ENCODE measurements around the gene RPTOR.
"Not testable (repeated sequence)": the region's sequence is repeated elsewhere in the genome, so short reads cannot be mapped to it uniquely, and the experiment has no call there.

RPTOR gene

DNA sequence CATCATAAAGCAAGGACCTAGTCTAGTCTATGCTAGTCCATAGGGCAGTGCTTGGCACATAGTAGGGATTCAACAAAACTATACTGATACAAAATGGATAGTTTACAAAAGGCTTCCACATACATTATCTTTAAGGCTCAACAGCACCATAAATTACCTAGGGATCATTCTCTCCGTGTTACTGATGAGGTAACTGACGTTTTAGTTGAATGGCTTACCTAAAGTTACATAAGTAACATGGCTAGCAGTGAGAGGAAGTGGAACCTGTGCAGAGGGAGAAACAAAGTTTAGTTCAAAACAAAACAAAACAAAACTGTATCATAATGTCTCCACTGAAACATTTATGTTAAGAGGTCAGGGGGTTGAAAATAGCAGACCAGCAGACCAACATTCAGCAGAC lies 7.9 kb downstream of the RPTOR start:
- no peak for DNase-seq

DNA sequence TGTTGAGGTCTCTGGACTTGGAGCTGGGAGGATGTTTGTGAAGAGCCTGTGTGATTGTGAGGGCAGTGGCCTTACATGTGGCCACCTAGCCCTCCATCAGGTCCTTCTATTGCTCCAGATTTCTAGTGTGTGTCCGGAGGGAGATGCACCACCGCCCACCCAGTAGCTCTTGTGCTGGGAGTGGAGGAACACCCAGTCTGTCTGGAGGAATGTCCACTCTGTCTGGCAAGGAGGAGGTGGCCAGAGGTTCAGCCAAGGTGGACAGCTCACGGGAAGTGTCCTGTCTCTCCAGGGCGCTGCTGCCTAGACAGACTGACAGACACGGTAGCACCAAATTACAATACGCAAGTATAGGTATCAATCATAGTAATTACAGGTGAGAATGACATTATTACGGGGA lies 10.6 kb downstream of the RPTOR start:
- no peak for DNase-seq

DNA sequence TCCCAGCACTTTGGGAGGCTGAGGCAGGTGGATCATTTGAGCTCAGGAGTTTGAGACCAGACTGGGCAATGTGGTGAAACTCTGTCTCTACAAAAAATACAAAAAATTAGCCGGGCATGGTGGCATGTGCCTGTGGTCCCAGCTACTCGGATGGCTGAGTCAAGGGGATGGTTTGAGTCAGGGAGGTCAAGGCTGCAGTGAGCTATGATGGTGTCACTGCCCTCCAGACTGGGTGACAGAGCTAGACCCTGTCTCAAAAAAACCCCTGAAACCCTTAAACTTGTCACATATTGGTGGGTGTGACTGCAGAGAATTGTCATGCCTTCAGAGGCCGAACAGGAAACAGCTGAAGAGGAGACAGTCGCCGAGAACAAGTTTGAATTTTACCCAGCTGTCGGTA lies 13.4 kb downstream of the RPTOR start:
- no peak for DNase-seq

DNA sequence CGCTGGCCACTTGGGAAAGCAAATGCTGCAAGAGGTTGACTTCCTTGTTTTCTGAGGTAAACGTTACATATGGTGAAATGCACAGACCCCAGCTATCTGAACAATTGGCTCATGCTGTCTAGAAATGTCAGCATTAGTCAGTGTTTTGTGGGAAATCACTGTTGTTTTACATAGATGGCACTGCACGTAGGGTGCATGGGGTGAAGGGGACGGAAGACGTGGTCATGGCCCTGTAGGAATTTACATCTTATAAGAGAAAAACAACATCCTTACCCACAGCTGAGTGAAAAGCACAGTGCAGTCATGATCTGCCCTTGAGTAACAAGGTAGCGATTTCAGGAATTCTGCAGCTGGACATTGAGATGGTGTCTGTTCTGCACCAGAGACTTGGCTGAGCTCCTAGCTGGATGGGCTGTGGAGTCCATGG lies 15.2 kb downstream of the RPTOR start:
- DNase-seq = no peak

DNA sequence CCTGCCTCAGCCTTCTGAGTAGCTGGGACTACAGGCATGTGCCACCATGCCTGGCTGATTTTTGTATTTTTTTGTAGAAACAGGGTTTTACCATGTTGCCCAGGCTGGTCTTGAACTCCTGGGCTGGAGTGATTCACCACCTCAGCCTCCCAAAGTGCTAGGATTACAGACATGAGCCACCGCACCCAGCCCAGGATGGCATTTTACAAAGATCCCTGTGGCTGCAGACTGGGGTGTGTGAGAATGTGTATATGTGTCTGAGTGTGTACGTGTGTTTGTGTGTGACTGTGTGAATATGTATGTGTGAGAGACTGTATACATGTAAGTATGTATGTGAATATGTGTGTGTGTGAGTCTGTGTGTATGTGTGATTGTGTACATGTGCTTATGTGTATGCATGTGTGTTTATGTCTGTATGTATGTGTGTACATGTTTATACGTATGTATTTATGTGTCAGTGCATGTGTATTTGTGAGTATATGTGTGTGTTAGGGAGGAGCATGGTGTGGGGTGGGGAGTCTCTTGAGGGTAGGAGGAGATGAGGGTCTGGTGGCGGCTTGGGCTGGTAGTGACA lies 17.0 kb downstream of the RPTOR start:
- DNase-seq = no peak

DNA sequence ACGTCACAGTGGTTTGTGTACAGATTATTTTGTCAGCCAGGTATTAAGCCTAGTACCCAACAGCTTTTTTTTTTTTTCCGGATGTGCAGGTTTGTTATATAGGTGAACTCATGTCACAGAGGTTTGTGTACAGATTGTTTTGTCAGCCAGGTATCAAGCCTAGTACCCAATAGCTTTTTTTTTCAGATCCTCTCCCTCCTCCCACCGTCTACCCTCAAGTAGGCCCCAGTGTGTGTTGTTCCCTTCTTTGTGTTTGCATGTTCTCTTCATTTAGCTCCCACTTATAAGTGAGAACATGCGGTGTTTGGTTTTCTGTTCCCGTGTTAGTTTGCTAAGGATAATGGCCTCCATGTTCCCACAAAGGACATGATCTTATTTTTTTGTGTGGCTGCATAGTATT lies 19.9 kb downstream of the RPTOR start:
- no peak for DNase-seq

DNA sequence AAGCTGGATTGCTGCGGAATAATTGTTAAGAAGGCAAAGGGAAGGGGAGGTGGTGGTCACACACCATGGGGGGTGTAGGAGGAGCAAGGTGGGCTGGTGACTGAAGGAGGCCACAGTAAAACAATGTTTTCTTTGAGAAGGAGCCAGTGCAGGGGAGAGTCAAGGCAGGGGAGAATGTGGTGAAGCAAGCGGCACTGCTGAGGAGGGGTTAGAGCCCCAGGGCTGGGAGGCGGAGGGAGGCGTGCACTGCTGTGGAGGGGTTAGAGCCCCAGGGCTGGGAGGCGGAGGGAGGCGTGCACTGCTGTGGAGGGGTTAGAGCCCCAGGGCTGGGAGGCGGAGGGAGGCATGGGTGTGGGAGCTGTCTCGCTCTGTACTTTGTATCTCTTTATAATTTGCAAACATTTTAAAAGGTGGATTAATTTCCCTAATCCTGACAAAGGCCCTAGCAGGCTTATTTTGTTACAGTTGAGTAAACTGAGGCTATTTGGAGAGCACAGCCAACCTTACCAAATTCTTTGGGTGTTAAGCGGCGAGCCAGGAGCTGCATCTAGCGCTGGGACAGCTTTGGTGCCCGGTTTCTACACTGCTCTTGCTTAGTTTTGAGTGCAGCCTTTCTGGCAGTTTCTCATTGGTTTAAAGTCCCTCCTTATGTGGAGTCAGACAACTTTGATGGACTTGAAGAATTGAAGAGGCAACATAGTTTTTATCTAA lies 20.9 kb downstream of the RPTOR start:
- DNase-seq = no peak

DNA sequence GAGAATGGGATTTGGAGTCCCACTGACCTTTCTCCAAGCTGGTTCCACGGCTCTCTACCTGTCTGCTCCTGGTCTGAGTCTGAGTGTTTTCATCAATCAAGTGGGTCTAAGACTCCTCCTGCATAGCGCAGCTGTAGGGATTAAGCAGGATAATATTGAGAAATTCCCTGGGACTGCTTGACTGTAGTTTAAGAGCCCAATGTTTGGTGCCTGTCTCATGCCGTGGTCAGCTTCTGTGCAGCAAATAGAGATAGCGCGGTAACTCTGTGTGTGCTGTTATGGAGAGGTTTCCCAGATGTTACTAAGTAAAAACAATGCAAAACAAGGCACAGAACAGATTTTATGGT lies 21.4 kb downstream of the RPTOR start:
- DNase-seq = no peak

DNA sequence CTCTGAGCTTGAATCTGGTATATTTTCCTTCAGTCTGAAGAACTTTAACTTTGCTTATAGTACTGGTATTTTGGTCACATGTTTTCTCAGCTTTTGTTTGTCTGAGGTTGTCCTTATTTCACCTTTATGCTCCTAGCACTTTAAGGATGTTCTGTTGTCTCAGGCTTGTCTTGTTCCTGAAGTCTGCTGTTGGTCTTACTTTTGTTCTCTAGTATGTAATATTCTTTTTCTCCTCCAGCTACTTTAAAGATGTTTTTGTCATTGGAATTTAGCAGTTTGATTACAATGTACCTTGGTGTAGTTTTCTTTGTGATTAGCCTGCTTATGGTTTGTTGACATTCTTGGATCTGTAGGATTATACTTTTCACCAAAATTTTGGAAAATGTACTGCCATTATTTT lies 23.6 kb downstream of the RPTOR start:
- DNase-seq = no peak

DNA sequence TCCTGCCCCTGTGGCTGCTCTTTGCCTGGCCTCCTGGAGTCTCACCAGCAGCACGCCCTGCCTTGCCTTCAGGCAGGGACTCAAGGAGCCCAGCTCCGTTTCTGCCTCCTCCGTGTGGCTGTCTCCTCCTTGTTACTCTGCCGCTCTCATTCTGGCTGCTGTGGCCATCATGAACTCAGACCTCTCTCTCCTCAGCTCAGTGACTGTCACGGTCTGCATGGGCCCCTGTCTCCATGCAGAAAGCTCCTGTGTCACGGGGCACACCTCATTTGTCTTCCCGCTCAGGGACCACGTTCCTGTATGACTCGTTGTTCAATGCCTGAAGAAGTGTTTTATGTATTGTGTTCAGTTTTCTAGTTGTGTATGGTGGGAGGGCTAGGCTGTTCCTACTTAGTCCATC lies 25.3 kb downstream of the RPTOR start:
- no peak for DNase-seq

DNA sequence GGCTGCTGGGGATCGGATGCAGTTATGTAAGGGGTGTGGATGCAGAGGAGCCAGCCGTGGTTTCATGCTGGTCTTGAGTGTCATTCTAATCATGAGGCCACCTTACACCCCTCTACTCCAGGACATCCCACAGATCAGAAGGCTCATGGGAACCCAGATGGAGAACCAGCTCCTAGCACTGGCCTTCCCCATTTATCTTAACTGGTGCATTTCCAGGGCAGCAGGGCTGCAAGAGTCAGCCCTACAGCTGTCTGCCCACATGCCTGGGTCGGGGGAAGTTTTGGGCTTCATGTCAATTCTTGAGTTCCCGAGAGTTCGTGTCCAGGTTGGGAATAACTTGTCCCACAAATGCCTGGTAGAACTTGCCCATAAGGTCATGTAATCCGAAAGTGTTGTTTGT lies 29.1 kb downstream of the RPTOR start:
- no peak for DNase-seq

DNA sequence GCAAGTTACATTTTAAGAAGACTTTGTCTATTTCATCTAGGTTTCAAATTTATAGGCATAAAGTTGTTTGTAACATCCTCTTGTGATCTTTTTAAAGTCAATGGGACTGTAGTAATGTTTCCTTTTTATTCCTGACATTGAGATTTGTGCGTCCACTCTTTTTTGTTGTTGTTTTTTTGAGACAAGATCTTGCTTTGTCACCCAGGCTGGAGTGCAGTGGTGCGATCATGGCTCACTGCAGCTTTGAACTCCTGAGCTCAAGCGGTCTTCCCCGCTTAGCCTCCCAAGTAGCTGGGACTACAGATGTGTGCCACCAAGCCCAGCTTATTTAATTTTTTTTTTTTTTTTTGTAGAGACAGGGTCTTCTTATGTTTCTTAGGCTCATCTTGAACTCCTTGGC lies 29.9 kb downstream of the RPTOR start:
- DNase-seq = no peak

DNA sequence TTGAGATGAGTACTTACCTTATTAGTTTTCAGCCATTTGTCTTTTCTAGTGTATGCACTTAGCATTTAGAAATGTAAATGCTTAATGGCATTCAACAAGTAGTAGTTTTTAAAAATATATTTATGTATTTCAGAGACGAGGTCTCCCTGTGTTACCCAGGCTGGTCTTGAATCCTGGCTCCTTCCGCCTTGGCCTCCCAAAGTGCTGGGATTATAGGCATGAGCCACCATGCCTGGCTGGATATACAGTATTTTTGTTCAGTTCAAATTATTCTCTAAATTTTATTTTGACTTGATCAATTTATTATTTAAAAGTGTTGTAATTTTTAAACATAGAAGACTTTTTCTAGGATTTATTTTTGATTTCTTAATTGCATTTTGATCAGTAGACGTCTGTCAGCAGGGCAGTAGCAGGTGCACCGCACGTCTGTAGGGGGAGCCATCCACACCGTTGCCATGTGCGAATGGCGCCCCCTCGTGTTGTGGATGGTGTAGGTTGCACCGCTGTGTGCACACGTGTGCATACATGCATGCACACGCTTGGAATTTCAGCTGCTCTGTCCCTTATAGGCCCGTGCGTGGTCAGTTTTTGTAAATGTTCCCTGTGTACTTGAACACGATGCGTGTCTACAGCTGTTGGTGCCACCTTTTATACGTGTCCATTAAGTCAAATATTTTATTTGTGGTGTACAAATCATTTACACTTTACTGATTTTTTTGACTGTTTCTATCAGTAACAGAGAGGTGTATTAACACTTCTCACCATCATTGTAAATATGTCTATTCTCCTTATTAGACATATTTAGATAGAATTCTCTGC lies 30.6 kb downstream of the RPTOR start:
- DNase-seq = peak; percentile 59 to 90 (median 84)

DNA sequence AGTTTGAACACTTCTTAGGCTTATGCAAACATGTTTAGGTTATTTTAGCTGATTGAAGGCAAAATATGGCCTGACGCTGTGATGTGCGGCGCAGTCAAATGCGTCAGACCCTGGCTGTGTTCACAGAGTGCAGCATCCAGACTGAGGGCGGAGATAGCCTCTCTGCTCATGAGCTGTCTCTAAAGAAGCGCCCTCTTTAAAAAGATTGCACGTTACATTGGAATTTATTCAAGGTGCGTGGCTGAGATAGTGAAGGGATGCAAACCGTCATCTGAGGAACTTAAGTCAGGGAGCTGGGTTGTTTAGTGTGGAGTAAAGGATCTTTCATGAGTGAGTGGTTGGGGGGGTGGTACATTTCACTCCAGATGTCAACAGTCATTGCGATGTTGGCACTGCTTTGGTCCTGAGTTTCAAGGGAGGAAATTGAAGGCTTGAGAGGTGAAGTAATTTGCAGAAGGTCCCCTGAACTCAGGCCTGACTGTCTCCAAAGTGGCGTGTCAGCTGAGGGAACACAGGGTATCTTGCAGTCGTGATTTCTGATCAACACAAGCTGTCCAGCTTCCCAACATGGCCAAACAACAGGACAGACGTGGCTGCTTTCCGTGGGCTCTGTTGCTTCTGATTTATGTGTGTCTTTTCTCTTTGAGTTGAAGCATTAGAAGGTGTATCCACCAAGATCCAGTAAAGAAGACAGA lies 33.4 kb downstream of the RPTOR start:
- DNase-seq = no peak

DNA sequence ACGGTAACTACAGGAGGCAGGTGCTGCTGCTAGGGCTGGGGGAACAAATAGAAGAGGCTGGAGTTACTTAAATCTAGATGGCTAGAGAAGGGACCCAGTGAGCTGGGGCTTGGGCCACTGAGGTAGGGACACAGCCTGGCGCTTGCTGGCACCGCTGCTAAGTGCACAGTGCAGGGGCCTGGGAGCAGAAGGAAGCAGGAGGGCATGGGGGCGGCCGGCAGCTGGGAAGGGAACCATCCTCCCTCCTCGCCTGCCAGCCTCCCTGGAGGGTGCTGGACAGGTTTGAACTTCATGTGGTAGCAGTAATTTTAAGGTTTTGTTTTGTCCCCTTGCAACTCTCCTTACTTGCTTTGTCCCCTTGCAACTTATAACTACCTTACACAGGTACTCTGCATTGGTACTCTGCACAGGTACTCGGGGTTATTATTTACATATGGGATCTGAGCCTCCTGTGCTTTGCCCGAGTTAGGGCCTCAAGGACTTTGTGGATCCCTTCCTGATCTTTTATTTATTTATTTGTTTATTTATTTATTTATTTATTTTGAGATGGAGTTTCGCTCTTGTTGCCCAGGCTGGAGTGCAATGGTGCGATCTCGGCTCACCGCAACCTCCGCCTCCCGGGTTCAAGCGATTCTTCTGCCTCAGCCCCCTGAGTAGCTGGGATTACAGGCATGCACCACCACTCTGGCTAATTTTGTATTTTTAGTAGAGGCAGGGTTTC lies 34.2 kb downstream of the RPTOR start:
- not testable (repeated sequence) for DNase-seq

DNA sequence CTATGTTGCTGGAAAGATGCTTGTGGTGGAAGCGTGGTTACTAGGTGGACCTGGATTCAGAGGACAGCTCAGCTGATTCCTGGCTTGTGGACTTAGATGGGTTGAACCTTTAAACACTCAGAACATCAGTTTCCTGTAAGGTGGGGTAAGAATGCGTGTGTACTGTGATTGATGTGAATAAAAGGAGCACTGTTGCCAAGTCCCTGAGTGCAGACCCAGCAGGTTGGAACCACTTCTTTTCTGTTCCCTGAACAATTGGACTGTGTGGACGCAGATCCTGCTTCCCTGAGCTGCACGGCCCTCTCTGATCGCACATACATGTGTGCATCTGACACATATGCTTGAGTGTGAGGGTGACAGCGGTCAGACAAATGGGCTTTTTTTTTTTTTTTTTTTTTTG lies 37.5 kb downstream of the RPTOR start:
- no peak for DNase-seq

DNA sequence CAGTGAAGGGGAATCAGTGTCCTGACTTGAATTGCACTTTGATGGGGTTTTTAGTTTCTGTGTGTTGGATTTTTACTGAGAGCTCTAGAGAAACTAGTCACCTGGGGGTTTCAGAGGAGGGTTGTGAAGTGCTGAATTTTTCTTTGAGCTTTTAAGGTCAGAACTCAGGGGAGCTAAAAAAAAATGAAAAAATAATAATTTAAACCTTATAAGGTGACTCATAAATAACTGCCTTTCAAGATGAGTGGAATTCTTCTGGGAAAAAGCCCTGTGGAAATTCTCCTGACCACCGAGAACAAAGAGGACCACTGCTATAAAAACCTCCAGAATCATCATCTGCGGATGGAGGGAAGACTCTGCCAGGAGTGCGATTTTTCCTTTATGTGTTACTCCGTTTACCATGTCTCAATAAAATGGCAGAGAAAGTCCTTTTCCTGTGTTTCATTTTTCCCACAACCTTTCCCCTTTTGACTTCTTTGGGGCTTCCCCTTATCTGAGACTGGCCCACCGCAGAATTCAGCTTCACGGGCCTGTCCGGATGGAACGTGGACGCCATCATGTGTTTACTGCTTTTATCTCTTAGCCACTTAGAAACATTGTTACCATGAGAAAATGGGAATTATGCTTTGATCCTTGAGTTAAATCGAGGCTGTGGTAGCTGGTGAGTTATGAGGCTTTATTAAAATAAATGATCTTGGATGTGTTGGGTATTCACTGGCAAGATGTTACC lies 39.7 kb downstream of the RPTOR start:
- DNase-seq = no peak

DNA sequence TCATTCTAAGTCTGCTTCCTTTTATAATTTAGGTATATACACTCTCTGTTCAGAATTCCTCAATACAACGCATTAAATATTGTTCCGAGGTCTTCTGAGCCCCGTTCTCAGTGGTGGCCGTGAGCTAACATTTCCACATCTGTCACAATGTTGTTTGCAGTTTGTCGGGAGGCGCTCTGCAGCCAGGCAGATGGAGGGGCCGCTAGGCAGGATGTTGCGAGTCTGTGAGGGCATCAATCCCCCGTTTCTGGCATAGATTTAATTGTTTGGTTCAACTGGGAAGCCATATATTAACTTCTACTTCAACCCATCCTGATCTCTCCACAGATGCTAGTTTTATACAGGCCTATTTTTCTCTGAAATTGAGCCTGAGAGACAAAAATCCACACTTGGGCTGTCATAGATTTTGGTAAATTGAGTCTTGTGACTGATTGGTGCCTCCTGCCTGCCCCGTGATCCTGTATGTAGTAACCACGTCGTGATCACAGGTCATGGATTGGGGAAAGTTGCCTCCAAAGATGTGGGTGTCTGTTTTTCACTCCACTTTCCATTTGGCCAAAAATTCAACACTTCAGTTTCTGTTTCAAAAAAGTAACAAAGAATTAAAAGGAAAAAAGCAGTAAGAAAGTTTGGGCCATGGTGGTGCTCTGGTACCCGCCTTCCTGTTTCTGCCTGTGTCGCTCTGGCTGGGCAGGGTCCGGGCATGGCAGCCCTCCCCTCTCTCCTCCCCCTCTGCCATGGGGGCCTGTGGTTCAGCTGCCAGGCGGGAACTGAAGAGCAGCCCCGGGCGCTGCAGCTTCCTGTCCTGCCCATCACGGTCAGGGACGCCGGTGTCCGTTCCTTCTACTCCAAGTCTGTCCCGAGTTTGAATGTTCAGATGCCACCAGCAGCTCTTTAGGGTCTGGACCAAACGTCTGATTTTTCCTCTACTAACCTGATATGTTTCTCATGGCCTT lies 41.5 kb downstream of the RPTOR start:
- no peak for DNase-seq

DNA sequence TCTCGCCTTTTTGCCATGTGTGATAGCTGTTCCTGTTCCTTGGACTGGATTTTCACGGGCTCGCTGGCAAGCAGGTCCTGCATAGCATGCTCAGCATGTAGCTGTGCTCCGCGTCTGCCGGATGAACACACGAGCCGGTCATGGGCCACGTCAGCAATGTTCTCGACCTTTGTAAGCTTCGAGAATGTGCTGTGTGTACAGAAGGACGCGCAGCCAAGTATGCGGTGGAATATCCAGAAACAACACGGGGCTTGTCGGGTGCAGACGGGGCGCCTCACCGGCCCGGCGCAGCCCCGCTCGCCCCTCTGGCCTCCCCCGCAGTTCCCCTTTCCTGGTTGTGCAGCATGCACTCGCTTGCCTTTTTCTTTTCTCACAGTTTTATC lies 42.2 kb downstream of the RPTOR start:
- no peak for DNase-seq

DNA sequence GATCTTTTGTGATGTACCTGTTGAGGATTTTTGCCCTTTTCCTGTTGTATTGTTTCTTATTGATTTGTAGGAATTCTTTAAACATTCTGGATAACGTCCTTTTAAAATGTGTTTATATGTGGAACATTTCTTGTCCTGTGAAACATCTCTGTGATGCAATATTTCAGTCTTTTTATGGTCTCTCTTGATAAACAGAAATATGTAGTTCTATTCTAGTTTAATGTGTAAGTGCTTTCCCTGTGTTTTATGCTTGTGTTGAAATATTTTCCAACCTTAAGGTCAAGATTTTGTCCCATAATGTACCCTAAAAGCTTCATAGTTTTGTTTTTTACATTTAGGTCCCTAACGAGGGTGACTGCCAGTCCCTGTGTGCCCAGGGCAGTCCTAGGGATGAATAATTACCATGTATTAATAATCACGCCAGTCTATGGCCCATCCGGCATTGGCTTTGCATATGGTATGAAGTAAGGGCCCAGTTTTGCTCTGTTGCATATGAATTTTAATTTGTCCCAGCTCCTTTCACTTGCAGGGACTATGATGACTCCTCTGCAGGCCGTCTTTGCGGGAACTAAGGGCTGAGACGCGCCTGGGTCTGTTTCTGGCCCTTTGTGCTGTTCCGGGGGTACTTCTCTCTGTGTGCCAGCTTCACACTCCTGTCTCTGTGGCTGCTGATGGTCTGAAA lies 44.2 kb downstream of the RPTOR start:
- DNase-seq = no peak
